Lung (tissue), 12 donors: ENCODE data around the gene ATP13A2. TPM values are rescaled to one million over a fixed set of nuclear protein-coding genes. Genes with fewer than 3 reads are reported as not detected.

ENCODE experiments used
- ATAC-seq: fragments of 200-7000 bp; cut with Tn5 transposase; one replicate; pipeline ENCODE4 v1.9.1; 2020; ENCODE audit warnings: moderate number of reproducible peaks; ENCODE audit not compliant: insufficient read depth, low FRiP score
- DNase-seq, 3 donors: peaks; one replicate each; pipeline ENCODE4 v3.0.0-alpha.2; 2013 to 2017
- H3K27ac ChIP-seq, 2 donors: one replicate each; pipeline ENCODE4 v1.5.1; 2013; ENCODE audit warnings: mild to moderate bottlenecking in 2 of 2, moderate library complexity in 2 of 2, control low read depth in 1 of 2, inconsistent platforms in 1 of 2, low read depth in 1 of 2, low read length in 1 of 2
- H3K27me3 ChIP-seq, 3 donors: one replicate each; pipeline ENCODE4 v1.5.1; 2013; ENCODE audit warnings: low read length in 2 of 3; ENCODE audit not compliant: control insufficient read depth in 3 of 3, insufficient read depth in 3 of 3
- H3K36me3 ChIP-seq, 4 donors: one replicate each; pipeline ENCODE4 v1.5.1; 2013; ENCODE audit warnings: low read length in 4 of 4, mild to moderate bottlenecking in 1 of 4, moderate library complexity in 1 of 4; ENCODE audit not compliant: control insufficient read depth in 4 of 4, insufficient read depth in 4 of 4
- H3K4me1 ChIP-seq, 5 donors: one replicate each; pipeline ENCODE4 v1.5.1; 2013; ENCODE audit warnings: low read length in 5 of 5, mild to moderate bottlenecking in 2 of 5, moderate library complexity in 1 of 5; ENCODE audit not compliant: control insufficient read depth in 5 of 5, insufficient read depth in 5 of 5
- H3K4me3 ChIP-seq: one replicate; pipeline ENCODE4 v1.5.1; 2013; ENCODE audit warnings: mild to moderate bottlenecking, control low read depth, moderate library complexity
- H3K9ac ChIP-seq, 2 donors: one replicate each; pipeline ENCODE4 v1.5.1; 2013; ENCODE audit warnings: low read length in 2 of 2, control low read depth in 1 of 2; ENCODE audit not compliant: insufficient read depth in 1 of 2
- H3K9me3 ChIP-seq, 4 donors: one replicate each; pipeline ENCODE4 v1.5.1; 2013; ENCODE audit warnings: low read length in 3 of 4, mild to moderate bottlenecking in 1 of 4, moderate library complexity in 1 of 4; ENCODE audit not compliant: control insufficient read depth in 4 of 4, insufficient read depth in 3 of 4
- CTCF ChIP-seq: IDR thresholded peaks from 2 replicates; pipeline ENCODE4 v1.5.1; 2012; ENCODE audit warnings: mild to moderate bottlenecking; ENCODE audit errors: control extremely low read depth, extremely low read depth
- WGBS, 2 donors: extraction: QIAGEN DNeasy Blood & Tissue Kit; methylation state at CpG; one replicate each; pipeline ENCODE4 v1.1.7; 2013; 5-methylcytosine and 5-hydroxymethylcytosine counted together
- polyA plus RNA-seq, 2 donors: library from polyadenylated mRNA; stranded (reverse); fragments of 200-250 nt; gene quantifications; one replicate each; pipeline ENCODE4 v1.2.1, GENCODE V29; 2013
- total RNA-seq, 2 donors: library from RNA; depleted of rRNA in 1 of 2; stranded (reverse); fragments of >200 nt in 1 of 2; gene quantifications; one replicate each; pipeline ENCODE4 v1.2.1, GENCODE V29; 2014 to 2021
- donor health status: control.
- donor health status: control.
- donor health status: Bipolar disorder and iron deficiency.
- donor health status: healthy.
- donor health status: DM: yes; HTN: yes; CAD: no.

Gene ATP13A2
- total and polyA plus RNA-seq, 4 donors = 20.2 to 50.6 (median 33.3) TPM

DNA sequence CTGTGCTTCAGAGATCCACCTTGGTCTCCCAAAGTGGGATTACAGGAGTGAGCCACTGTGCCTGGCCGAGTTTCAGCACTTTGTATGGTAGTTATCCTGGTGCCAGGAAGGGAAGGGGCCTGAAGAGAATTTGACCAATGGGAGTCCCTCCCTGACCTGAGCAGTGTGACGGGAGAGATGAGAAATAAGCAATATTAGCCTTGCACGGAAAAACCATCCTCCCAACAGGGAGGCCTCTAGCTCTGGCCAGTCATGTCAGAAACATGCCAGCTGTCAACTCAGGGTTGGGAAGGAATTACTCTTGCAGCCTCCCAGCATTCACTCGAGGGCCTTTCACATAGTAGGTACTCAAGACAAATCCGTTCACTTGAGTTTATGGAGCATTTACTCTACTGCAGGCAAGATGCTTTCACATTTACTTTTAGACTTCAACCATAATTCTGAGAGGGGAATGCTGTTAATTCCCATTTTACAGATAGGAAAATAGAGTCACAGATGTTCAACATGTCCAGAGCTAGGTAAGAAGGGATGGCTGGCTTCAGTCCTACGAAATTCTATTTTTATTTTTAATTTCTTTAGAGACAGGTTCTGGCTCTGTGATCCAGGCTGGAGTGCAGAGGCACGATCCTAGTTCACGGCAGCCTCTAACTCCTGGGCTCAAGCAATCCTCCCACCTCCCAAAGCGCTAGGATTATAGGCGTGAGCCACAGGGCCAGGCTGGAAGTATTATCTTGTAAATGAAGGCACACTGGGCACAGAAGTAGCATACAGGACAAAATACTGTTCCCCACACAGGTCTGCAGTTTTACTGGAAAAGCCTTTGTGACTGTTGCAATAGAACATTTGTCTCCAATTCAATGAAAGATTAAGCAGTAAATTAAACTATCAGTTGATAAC is 3.2 kb upstream of the ATP13A2 start:
- H3K9ac ChIP-seq = no peak overlapping the region
- no peak for DNase-seq
- no peak overlapping the region for H3K4me3 ChIP-seq
- no peak for ATAC-seq
- no peaks in the 10 kb centered on the region for H3K27me3 ChIP-seq
- H3K36me3 ChIP-seq = peaks cover 3 to 10% (median 7%) of the 10 kb centered on the region in 4 donors
- no peaks in the 10 kb centered on the region for H3K9me3 ChIP-seq
- H3K4me1 ChIP-seq = peaks cover 0 to 11% (median 3%) of the 10 kb centered on the region in 5 donors
- WGBS, 2 donors = 84% methylated on average over 10 of the region's 10 CpGs
- no peak for TF ChIP-seq CTCF
- H3K27ac ChIP-seq = no peak overlapping the region

DNA sequence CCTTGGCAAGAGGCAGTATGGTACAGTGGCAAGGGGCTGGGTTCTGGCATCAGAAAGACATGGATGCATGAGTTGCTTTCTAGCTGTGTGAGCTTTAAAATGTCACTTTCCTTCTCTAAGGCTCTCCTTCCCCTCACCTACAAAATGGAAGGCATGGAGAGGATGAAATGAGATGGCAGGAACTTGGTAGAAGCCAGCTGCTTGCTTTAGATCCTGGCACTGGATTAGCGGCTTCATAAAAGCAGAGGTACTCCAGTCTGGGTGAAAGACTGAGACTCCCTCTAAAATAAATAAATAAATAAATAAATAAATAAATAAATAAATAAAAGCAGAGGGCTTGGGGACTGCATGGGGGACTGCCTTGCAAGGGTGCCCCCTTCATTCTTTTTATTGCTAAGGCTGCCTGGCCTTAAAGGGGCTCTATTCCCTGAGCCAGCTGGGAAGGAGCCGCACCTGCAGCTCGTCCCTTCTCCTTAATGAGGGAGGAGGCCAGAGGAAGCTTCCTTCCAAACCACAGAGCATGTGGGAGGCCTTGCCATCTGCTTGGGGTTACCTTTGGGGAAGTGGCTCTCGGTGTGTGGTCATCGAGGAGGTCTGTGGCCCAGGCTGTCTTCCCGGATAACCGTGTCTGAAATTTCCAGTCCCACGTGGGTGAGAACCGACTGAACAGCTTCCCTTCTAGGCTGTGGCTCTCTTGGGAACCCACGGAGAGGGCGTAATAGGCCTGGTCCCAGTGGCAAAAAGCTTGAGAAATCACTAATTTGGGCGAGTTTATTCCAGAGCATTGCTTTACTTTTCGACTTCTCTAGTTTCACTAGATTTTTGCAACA is 2.0 kb upstream of the ATP13A2 start:
- H3K4me1 ChIP-seq = peaks cover 0 to 16% (median 3%) of the 10 kb centered on the region in 5 donors
- no peak overlapping the region for H3K27ac ChIP-seq
- H3K9ac ChIP-seq = no peak overlapping the region
- H3K27me3 ChIP-seq = no peaks in the 10 kb centered on the region
- peaks cover 3 to 6% (median 4%) of the 10 kb centered on the region in 4 donors for H3K36me3 ChIP-seq
- DNase-seq (no peak), ATAC-seq (no peak)
- no peak overlapping the region for H3K4me3 ChIP-seq
- H3K9me3 ChIP-seq = no peaks in the 10 kb centered on the region
- WGBS, 2 donors = 37 to 69% methylated on average over 13 of the region's 13 CpGs
- no peak for TF ChIP-seq CTCF

DNA sequence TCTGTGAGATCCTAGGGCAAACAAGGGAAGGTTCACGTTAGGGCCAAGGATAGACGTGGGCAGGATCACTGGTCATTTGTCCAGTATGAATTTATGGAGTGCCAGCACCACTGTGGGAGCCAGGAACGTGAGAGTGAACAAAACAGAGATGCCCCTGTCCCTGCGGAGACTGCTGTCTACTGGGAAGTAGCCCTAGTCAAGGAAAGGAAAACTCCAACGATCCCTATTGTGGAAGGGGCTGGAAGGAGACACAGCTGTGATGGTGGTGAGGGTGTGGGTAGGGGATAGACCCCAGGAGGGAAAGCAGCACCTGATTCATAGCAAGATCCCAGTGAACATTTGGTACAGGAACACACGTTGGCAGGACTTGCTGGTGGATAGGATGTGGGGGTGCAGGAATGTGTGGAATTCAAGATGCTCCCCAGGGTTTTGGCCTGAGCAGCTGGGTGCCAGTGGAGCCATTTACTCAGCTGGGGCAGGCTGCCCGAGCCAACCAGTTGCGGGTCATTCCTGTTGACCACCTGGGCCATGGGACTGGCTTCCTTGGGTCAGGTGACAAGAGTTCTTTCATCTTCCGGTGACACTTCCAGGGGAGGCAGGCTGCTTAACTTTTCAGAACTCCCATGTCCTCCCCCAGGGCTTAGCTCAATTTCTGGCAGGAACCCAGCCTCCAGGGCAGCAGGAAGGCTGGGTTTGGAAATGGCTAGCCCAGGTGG is 1.2 kb upstream of the ATP13A2 start:
- DNase-seq (no peak), ATAC-seq (no peak)
- no peak overlapping the region for H3K27ac ChIP-seq
- H3K36me3 ChIP-seq = peaks cover 0 to under 1% (median under 1%) of the 10 kb centered on the region in 4 donors
- peaks cover 0 to 16% (median 3%) of the 10 kb centered on the region in 5 donors for H3K4me1 ChIP-seq
- no peak overlapping the region for H3K4me3 ChIP-seq
- no peak for TF ChIP-seq CTCF
- no peaks in the 10 kb centered on the region for H3K9me3 ChIP-seq
- H3K9ac ChIP-seq = no peak overlapping the region
- 77 to 85% methylated on average over 9 of the region's 9 CpGs for WGBS, 2 donors
- H3K27me3 ChIP-seq = no peaks in the 10 kb centered on the region
